Ascending aorta (tissue), 2 donors: ENCODE measurements around the gene KIZ. TPM values are rescaled to one million over a fixed set of nuclear protein-coding genes. Genes with fewer than 3 reads are reported as not detected.

Source experiments
- DNase-seq, 2 donors: peaks; one replicate each; pipeline ENCODE4 v3.0.0-alpha.2; 2019; ENCODE audit warnings: low spot score in 2 of 2
- H3K27ac ChIP-seq, 2 donors: fragments of 200-600 bp; sonication (generic); one replicate each; pipeline ENCODE4 v1.5.1; 2016 to 2017; ENCODE audit warnings: mild to moderate bottlenecking in 1 of 2
- H3K27me3 ChIP-seq: fragments of 200-600 bp; sonication (generic); one replicate; pipeline ENCODE4 v1.5.1; 2017
- H3K36me3 ChIP-seq, 2 donors: fragments of 200-600 bp; sonication (generic); one replicate each; pipeline ENCODE4 v1.5.1; 2016
- H3K4me1 ChIP-seq, 2 donors: fragments of 200-600 bp; sonication (generic); one replicate each; pipeline ENCODE4 v1.5.1; 2016 to 2017; ENCODE audit warnings: mild to moderate bottlenecking in 1 of 2
- H3K4me3 ChIP-seq, 2 donors: fragments of 200-600 bp; sonication (generic); one replicate each; pipeline ENCODE4 v1.5.1; 2016 to 2017; ENCODE audit warnings: mild to moderate bottlenecking in 1 of 2
- H3K9me3 ChIP-seq, 2 donors: fragments of 200-600 bp; sonication (generic); one replicate each; pipeline ENCODE4 v1.5.1; 2016
- CTCF ChIP-seq, 3 experiments: fragments of 200-600 bp in 2 of 3; fragments of 450-650 bp in 1 of 3; sonication (generic) in 2 of 3; IDR thresholded peaks; one replicate each; pipeline ENCODE4 v1.5.1; 2016 to 2019; ENCODE audit warnings: antibody characterized with exemption in 3 of 3, mild to moderate bottlenecking in 1 of 3, moderate library complexity in 1 of 3
- intact Hi-C: fragments of 100-400 bp; cut with DNase I; formaldehyde crosslinking; loops from one replicate; pipeline ENCODE4 v1.15.1; 2023
- total RNA-seq: library from RNA; depleted of rRNA; stranded (reverse); fragments of >200 nt; gene quantifications from one replicate; pipeline ENCODE4 v1.1.0, GENCODE V29; 2016

KIZ gene
- total RNA-seq, 1 donor from 2014 or later, result 7.8 TPM

GRCh38 chr20:21270806-21271205 is 144.9 kb downstream of the KIZ start:
- no peak overlapping the region for H3K27ac ChIP-seq
- intact Hi-C loops, result no loop called here
- no peak for TF ChIP-seq CTCF (IDR thresholded peaks at IDR 0.05)

GRCh38 chr20:21272279-21272678 is 146.4 kb downstream of the KIZ start:
- Histone ChIP-seq H3K36me3 (no peaks in the 10 kb centered on the region), H3K27me3 (no peaks in the 10 kb centered on the region), H3K9me3 (no peaks in the 10 kb centered on the region), H3K27ac (no peak overlapping the region), H3K4me3 (no peak overlapping the region), H3K4me1 (no peaks in the 10 kb centered on the region)
- no peak for TF ChIP-seq CTCF (IDR thresholded peaks at IDR 0.05)
- no peak for DNase-seq
- intact Hi-C loops, result no loop called here

More at GRCh38 chr20:21270806-21271205, 144.9 kb downstream of the KIZ start:
- no peak for DNase-seq
- no peaks in the 10 kb centered on the region for H3K4me1 ChIP-seq
- H3K9me3 ChIP-seq, result no peaks in the 10 kb centered on the region
- no peaks in the 10 kb centered on the region for H3K36me3 ChIP-seq
- no peak overlapping the region for H3K4me3 ChIP-seq
- no peaks in the 10 kb centered on the region for H3K27me3 ChIP-seq

- no peaks in the 10 kb centered on the region for H3K9me3 ChIP-seq
- H3K36me3 ChIP-seq, result no peaks in the 10 kb centered on the region
- no peak overlapping the region for H3K27ac ChIP-seq
- no peaks in the 10 kb centered on the region for H3K4me1 ChIP-seq
- H3K27me3 ChIP-seq, result no peaks in the 10 kb centered on the region
- intact Hi-C loops, result no loop called here
- DNase-seq, result no peak
- no peak for TF ChIP-seq CTCF (IDR thresholded peaks at IDR 0.05)
- no peak overlapping the region for H3K4me3 ChIP-seq
These were observed 146.8 kb downstream of the KIZ start for GRCh38 chr20:21272679-21273078.

- no peak for TF ChIP-seq CTCF (IDR thresholded peaks at IDR 0.05)
- H3K4me1 ChIP-seq, result no peaks in the 10 kb centered on the region
- no peak overlapping the region for H3K27ac ChIP-seq
- no peak for DNase-seq
- intact Hi-C loops, result no loop called here
- no peak overlapping the region for H3K4me3 ChIP-seq
- H3K9me3 ChIP-seq, result no peaks in the 10 kb centered on the region
- no peaks in the 10 kb centered on the region for H3K27me3 ChIP-seq
- no peaks in the 10 kb centered on the region for H3K36me3 ChIP-seq
These were observed 148.0 kb downstream of the KIZ start for GRCh38 chr20:21273755-21274386.

GRCh38 chr20:21278829-21279228 is 152.9 kb downstream of the KIZ start:
- DNase-seq, result no peak
- Histone ChIP-seq H3K9me3 (no peaks in the 10 kb centered on the region), H3K4me1 (no peaks in the 10 kb centered on the region), H3K4me3 (no peak overlapping the region), H3K27ac (no peak overlapping the region), H3K27me3 (no peaks in the 10 kb centered on the region), H3K36me3 (no peaks in the 10 kb centered on the region)
- TF ChIP-seq CTCF (IDR thresholded peaks at IDR 0.05), result no peak
- intact Hi-C loops, result no loop called here
